GM19324 (cell line): ENCODE results near the gene CDYL.

Experiments
- ATAC-seq: cut with Tn5 transposase; IDR thresholded peaks from one replicate; pipeline ENCODE4 v1.9.1; 2021; ENCODE audit warnings: mild to moderate bottlenecking, moderate library complexity; ENCODE audit not compliant: unreplicated experiment, low FRiP score

Gene CDYL

DNA sequence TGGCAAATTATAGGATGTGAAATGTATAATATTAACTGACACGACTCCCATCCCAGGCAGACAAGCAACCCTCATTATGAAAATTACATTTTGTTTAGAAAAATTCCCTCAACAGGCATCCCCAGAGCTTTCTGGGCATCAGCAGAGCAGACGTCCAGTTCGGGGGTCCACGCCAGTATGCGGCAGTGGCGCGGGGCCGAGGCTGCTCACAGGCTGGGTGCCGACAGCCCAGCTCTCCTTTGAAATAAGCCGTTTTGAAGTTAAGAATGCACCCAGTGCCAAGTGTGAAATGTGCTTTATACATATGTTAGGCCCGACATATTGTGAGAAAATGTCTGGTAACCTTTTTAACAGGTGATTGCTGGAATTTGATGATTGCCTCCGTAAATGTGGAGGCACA, 177.2 kb downstream of the CDYL start:
- ATAC-seq: no peak

DNA sequence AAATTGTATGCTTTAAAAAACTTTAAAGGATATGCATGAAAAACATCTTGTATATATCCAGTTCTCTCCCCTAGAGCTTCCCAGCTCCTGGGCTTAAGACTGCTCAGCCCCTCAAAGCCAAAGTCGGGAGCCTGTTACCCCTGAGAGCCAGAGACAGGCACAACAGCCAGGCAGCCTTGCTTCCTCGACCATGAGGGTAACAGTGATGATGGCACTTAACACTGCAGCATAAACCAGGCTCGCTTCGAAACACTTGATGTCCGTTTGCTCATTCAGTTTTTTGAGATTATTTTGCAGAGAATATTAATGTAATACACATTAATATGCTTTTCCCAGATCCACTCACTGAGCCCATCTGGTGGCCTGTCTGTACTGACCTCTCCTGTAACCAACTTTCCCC, 180.4 kb downstream of the CDYL start:
- ATAC-seq: no peak

DNA sequence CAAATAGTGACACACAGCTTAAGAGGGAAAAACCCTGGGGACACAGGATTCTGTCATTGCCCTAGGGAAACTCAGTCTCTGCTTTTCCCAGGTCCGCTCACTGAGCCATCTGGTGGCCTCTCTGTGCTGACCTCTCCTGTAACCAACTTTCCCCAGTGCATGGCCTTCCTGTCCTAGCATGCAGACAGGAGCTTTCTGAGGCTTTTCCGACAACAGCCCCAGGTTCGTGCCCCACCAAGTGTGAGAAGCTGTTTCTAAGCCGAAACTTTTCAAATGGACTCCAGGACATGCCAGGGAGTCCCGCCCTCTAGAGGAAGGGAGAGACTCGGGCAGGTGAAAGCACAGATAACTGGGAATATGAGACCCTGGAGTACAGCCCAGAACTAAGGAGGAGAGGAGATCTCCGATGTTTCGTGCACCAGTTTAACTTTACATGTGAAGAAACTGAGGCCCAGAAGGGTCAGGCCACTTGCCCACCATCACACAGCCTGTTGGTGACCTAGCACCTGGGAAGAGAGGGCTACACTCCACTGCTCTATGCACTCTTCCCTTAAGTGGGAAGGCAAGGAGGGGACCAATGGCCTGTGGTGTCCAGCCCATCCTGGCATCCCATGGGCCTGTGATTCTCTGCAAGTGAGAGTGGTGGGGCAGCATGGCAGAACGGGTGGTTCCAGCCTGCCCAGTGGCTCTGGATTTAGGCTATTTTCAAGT, 181.5 kb downstream of the CDYL start:
- ATAC-seq: no peak

DNA sequence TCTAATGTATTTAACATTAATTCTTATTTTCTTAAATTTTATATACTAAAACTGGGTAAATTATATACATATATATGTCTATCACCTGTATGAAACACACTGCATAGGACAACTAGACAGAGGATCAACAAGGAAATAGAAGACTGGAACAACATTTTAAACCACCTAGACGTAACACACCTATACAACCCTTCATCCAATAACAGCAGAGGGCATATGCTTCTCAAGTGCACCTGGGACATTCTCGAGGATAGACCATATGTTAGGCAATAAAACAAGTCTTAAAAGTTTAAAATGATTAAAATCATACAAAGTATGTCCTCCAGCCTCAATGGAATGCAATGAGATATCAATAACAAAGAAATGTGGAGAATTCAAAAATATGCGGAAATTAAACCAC, 182.4 kb downstream of the CDYL start:
- ATAC-seq: no peak

DNA sequence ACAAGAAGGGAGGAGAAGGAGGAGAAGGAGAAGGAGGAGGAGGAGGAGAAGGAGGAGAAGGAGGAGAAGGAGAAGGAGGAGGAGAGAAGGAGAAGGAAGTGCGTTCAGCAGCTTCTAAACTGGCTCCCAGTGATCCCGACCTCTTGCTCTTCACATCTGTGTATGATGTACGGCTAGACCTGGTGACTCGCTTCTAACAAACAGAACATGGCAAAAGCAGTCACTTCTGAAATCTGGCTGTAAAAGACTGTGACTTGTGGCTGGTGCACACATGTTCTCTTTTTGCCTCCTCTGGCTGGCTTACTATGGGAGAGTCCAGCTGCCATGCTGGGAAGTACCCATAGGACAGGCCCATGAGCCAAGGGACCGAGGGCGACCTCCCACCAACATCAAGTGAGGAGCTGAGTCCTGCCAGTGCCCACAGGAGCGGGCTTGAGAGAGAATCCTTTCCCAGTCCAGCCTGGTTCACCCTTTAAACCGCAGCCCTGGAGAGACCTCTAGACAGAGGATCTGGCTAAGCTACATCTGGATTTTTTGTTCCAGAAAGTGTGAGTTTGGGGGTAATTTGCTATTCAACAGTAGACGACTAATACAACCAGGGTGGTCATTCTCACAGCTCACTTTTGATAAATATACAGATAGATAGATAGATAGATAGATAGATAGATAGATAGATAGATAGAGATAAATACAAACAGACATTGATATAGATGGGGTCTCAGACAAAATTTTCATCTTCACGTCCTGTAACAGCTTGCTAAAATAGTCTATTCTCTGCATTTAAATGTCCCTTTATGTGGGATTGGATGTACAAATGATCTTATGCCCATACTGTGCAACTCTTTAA, 185.3 kb downstream of the CDYL start:
- ATAC-seq: no peak

DNA sequence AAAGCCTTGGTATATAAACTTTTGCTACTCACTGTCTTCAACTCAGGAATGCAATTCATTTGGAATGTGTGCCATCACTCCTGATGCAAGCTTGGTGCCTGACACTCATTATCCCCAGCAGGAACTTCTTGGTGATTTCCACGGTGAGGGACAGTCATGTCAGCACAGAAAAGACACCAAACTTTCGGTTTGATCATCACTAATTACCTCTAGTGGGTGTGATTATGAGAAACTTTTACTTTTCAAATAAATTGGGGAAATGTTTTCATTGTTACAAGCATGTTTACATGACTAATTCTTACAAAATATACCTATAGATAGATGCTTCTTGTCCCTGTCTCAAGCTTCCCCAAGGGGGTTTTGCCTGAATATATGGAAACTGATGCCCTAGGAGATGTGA, 186.7 kb downstream of the CDYL start:
- no peak for ATAC-seq

DNA sequence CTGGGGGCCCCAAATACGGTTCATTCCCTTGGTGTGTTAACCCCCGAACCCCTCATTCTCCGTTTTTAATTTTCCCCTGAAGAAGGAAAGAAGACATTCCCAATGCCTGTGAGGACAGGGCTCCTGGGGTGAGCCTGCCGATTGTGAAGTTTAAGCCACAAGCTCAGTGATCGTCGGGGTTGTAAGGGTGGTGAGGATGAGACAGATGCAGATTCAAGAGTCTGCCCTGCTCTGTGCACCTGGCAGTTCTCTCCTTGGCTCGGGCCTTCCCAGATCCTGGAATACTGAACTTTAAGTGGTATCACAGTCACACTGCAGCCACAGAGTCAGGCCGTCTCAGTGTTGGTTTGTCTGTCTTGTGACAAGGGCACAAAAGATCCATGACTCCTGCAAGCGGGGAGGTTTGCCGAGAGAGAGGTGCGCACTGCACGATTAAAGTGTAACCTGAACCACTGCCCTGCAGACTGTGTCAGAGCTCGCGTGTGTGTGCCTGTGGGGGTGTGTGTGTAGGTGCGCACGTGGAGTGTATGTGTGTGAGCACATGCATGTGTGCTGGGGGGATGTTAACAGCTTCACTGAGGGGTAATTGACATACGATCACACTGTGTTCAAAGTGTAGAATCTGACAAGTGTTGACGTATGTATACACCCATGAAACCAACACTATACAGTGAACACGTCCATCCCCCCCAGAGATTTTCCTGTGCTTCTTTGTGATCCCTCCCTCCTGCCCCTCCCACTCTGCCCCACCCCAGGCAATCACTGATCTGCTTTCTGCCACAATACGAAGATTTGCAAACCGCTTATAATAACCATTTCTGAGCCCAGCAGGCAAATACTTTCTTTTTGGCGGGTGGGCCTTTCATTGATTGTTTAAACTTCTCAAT, 188.7 kb downstream of the CDYL start:
- ATAC-seq: no peak

DNA sequence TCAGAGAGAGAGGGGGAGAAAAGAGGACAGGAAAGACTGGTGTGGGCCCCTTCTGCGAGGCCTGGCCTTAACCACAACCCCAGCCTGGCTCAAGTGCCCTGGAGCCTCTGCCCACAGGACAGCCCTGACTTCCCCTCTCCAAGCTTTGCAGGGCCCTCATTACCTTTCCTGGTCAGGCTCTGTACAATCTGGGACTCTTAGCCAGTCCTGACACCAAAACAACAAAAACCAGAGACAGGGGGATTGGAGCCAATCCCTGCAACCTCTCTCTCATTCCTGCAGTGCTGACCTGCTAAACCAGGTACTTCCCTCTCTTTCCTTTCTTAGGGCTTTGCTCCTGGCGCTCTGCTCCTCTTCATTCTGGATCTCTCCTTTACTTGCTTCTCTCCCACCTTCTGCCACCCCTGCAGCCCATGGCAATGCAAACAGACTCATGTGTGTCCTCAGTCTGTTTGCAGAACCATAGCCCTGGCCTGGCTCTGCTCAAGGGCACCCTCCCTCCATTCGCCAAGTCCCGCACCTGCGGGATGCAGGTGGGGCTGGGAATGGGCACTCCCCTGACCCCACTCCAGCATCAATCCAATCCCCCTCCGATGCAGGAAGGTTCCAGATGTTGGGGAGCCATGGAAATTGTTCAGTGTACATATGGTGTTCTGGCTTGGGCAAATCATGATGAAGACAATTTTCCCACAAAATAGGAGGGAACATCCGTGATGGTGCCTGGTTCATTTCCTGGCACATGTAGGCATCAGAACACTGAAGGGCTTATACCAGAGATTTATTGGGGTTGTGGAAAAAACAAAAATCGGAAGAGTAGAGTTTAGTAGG, 189.6 kb downstream of the CDYL start:
- ATAC-seq: no peak

DNA sequence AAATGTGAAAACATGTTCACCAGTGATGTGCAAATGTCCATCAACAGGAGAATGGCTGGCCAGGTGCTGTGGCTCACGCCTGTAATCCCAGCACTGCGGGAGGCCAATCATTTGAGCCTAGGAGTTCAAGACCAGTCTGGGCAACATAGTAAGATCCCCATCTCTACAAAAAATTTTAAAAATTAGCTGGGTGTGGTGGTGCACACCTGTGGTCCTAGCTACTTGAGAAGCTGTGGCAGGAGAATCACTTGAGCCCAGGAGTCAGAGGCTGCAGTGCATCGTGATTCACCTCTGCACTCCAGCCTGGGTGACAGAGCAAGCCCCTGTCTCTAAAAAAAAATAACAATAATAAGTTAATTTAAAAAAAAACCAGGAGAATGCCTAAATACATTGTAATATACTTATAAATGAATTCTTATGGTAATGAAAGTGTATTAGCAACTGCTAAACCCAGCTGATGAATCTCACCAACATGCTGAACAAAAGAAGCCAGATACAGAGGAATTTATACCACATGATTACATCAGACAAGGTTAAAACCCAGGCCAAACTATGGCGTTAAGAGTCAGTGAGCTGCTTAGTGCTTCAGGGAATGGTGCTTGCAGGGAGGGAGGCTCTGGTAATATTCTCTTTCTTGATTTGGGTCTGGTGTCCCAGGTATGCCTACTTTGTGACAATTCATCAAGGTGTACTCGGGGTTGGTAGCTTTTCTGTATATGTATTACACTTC, 191.3 kb downstream of the CDYL start:
- no peak for ATAC-seq

DNA sequence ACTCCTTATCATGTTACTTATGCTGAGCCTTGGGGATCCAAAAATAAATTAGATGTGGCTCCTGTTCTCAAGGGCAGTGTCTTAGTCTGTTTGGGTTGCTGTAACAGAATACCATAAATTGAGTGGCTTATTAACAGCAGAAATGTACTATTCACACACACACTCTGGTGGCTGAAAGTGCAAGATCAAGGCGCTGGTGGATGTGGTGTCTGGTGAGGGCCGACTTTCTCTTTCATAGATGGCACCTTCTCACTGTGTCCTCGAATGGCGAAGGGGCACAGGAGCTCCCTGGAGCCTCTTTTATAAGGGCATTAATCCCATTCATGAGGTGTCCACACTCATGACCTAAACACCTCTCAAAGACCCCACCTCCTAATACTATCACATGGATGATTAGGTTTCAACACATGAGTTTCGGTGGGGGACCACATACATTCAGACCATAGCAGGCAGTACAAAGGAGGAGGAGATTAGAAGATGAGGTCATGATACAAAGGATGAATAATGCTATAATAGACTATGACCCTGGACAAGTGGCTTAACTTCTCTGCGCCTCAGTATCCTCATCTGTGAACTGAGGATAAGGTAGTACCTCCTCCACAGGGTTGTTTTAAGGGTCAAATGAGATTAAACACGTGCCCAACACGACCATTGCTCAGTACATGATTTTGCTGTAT, 193.5 kb downstream of the CDYL start:
- no peak for ATAC-seq

DNA sequence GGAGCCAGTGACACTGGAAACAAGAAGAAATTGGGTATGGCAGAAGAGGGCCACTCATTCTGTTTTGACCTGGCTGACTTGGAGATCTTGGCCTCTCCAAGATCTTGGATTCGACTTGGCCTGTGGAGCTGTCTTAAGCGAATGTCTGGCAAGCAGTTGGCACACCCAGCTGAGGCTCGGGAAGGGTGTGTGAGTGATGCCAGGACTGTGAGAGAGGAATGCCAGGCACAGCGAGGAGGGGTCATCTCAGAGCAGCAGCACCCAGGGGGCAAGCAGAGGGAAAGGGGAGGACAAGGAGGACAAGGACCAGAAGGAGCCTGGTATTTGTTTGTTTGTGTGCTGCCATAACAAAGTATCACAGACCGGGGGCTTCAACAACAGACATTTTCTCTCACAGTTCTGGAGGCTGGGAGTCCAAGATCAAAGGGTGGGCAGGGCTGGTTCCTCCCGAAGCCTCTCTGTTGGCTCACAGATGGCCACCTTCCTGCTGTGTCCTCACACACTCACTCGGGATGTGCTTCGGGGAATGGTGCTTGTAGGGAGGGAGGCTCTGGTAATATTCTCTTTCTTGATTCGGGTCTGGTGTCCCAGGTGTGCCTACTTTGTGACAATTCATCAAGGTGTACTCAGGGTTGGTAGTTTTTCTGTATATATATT, 194.7 kb downstream of the CDYL start:
- no peak for ATAC-seq

DNA sequence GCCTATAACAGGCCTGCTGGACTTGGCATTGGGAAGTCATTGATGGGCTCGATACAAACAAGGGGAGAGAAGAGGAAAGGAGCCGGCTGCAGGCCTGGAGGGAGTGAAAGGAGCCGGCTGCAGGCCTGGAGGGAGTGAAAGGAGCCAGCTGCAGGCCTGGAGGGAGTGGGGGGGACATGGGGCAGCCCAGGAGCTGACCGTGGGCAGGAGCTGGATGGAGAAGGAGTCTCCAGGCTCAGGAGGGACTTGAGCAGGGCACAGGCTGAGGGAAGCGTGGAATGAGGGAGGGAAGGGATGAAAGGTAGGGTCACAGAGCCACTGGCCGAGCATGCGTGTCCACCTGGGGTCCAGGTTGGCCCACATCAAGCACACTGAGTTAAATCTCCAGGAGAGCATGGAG, 195.6 kb downstream of the CDYL start:
- ATAC-seq: no peak

DNA sequence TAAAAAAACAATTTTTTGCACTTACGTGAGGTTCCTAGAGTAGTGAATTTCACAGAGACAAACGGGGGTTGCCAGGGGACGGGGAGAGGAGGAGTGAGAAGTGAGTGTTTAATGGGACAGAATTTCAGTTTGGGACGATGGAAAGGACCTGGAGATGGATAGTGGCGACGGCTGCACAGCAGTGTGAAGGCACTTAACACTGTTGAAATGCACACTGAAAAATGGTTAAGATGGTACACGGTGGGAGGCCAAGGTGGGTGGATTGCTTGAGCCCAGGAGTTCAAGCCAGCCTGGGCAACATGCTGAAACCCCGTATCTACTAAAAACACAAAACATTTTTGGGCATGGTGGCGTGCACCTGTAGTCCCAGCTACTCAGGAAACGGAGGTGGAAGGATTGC, 196.2 kb downstream of the CDYL start:
- ATAC-seq: no peak

DNA sequence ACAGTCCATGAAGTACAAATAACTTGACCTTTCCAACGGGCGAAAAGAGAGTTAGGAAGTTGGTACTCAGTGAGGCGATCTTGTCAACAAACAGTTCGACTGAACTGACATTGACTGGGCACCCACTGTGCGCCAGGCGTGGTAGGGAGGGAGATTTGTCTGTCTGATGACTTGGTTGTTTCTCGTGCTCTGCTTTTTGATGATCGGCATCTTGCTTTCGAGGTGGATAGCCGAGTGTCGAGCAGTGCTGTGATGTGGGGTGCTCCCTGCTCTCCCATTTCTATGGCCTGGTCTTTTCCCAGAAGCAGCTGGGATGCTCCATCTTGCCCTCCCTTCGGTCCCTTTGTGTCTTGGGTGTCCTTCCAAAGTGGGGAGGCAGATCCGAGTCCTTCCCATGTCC, 197.2 kb downstream of the CDYL start:
- no peak for ATAC-seq

DNA sequence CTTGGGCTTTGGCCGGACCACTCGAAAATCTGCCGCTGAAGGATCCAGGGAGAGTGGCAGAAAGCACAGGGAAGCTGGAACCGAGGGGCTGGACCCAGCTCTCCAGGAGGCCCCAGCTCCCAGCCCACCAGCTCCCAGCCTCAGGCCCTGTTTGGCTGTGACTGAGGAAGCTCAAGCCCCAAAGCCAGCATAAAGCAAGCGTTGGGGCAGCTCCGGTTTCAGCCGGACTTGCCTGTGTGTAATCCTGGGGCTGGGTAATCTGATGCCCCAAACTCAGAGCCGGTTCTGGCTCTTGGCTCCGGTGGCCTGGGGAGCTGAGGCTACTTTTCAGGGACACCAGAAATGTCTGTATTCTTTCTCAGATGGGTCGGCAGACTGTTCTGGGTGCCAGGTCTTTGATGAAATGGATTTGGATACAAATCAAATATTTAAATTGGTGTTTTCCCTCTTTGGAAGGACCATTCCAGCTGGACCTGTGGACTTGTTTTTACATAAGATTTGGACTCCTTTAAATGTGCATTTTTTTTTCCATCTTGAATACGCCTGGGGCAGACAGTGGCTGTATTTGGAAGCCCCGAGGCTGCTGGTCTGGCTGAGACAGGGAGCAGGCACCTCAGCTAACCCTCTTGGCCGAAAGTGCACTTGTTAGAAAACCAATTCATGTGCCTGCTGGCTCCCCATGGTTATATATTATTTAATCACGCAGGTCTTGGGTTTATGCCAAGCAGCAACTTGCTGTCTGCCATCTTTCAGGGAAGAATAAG, 198.0 kb downstream of the CDYL start:
- ATAC-seq: no peak

DNA sequence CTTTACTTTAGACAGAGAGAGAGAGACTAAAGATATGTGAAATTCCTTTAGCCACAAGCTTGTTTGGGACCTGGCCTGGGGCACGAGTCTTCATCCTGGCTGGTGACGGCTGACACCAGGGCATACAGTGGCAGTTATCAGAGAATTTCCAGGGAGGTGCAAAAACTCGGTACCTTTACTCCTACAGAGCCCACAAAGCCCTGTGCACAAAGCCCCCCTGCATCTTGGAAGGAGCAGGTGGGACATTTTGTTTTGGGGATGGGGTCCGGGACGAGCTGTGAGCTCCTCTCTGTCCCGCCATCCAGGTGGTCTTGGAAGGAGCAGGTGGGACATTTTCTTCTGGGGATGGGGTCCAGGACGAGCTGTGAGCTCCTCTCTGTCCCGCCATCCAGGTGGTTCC, 198.8 kb downstream of the CDYL start:
- no peak for ATAC-seq

DNA sequence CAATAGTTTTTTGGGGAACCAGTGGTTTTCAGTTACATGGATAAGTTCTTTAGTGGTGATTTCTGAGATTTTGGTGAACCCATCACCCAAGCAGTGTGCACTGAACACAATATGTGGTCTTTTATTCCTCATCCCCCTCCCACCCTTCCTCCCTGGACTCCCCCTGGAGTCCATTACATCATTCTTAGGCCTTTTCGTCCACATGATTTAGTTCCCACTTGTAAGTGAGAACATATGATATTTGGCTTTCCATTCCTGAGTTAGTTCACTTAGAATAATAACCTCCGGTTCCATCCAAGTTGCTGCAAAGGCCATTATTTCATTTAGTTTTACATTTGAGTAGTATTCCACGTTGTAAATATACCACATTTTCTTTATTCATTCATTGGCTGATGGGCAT, 199.3 kb downstream of the CDYL start:
- ATAC-seq: no peak

DNA sequence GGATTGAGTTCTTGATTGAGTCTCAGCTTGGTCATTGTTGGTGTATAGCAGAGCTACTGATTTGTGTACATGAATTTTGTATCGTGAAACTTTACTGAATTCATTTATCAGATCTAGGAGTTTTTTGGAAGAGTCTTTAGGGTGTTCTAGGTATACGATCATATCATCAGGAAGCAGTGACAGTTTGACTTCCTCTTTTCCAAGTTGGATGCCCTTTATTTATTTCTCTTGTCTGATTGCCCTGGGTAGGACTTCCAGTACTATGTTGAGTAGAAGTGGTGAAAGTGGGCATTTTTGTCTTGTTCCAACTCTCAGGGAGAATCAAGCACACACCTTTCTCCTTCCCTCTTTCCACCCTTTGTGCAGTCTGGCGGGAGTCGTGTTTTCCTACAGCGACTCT, 201.3 kb downstream of the CDYL start:
- ATAC-seq: no peak
